Mesenchymal stem cell (in vitro differentiated cells and primary cell): ENCODE results near the gene RBSN.

Source experiments
- DNase-seq: peaks from one replicate; pipeline ENCODE4 v3.0.0-alpha.2; 2013
- H2AFZ ChIP-seq: one replicate; pipeline ENCODE4 v1.6.1; 2013; ENCODE audit warnings: low read depth, mild to moderate bottlenecking, control low read depth, inconsistent platforms, low read length, moderate library complexity
- H2AK5ac ChIP-seq: 2 replicates; pipeline ENCODE4 v1.6.1; 2013; ENCODE audit warnings: low read length, moderate library complexity, mild to moderate bottlenecking, inconsistent platforms; ENCODE audit not compliant: severe bottlenecking
- H2BK120ac ChIP-seq: one replicate; pipeline ENCODE4 v1.6.1; 2013; ENCODE audit warnings: low read depth, mild to moderate bottlenecking, inconsistent platforms, low read length, moderate library complexity
- H2BK12ac ChIP-seq, 2 experiments: one replicate each; pipeline ENCODE4 v1.6.1; 2013; ENCODE audit warnings: inconsistent platforms in 2 of 2, low read length in 2 of 2, mild to moderate bottlenecking in 2 of 2, moderate library complexity in 2 of 2, control low read depth in 1 of 2
- H2BK15ac ChIP-seq: one replicate; pipeline ENCODE4 v1.6.1; 2013; ENCODE audit warnings: mild to moderate bottlenecking, low read depth, inconsistent platforms; ENCODE audit not compliant: poor library complexity, severe bottlenecking
- H2BK5ac ChIP-seq: 2 replicates; pipeline ENCODE4 v1.6.1; 2013; ENCODE audit warnings: low read depth, mild to moderate bottlenecking, low read length, control low read depth, inconsistent platforms; ENCODE audit not compliant: poor library complexity, severe bottlenecking
- H3K14ac ChIP-seq, 2 experiments: one replicate each; pipeline ENCODE4 v1.6.1; 2013; ENCODE audit warnings: inconsistent platforms in 2 of 2, low read length in 2 of 2, control low read depth in 1 of 2, mild to moderate bottlenecking in 1 of 2, moderate library complexity in 1 of 2
- H3K18ac ChIP-seq, 2 experiments: one replicate each; pipeline ENCODE4 v1.6.1; 2013; ENCODE audit warnings: inconsistent platforms in 2 of 2, low read length in 2 of 2, control low read depth in 1 of 2, low read depth in 1 of 2, mild to moderate bottlenecking in 1 of 2
- H3K23ac ChIP-seq, 2 experiments: one replicate each; pipeline ENCODE4 v1.6.1; 2013; ENCODE audit warnings: inconsistent platforms in 2 of 2, low read length in 2 of 2, mild to moderate bottlenecking in 2 of 2, moderate library complexity in 2 of 2, control low read depth in 1 of 2
- H3K27ac ChIP-seq: 2 replicates; pipeline ENCODE4 v1.5.1; 2013; ENCODE audit warnings: mild to moderate bottlenecking, moderate library complexity, low read length, control low read depth, inconsistent platforms; ENCODE audit not compliant: poor library complexity, severe bottlenecking
- H3K27me3 ChIP-seq, 2 experiments: 2 replicates each; pipeline versions ENCODE4 v1.6.1 to v1.7.0; 2013; ENCODE audit warnings: low read length in 2 of 2, mild to moderate bottlenecking in 2 of 2, moderate library complexity in 2 of 2, control low read depth in 1 of 2, inconsistent platforms in 1 of 2; ENCODE audit not compliant: control insufficient read depth in 1 of 2, insufficient read depth in 1 of 2
- H3K36me3 ChIP-seq, 2 experiments: 2 replicates each; pipeline versions ENCODE4 v1.6.1 to v1.7.0; 2013; ENCODE audit warnings: low read length in 2 of 2, control low read depth in 1 of 2, inconsistent platforms in 1 of 2, low read depth in 1 of 2, mild to moderate bottlenecking in 1 of 2; ENCODE audit not compliant: insufficient read depth in 2 of 2, control insufficient read depth in 1 of 2
- H3K4ac ChIP-seq, 2 experiments: one replicate each; pipeline ENCODE4 v1.6.1; 2013; ENCODE audit warnings: inconsistent platforms in 2 of 2, low read length in 2 of 2, mild to moderate bottlenecking in 2 of 2, moderate library complexity in 2 of 2, control low read depth in 1 of 2, low read depth in 1 of 2
- H3K4me1 ChIP-seq: 2 replicates; pipeline ENCODE4 v1.6.1; 2013; ENCODE audit warnings: low read depth, low read length, control low read depth; ENCODE audit not compliant: control insufficient read depth, insufficient read depth
- H3K4me2 ChIP-seq: 2 replicates; pipeline ENCODE4 v1.6.1; 2013; ENCODE audit warnings: low read length, mild to moderate bottlenecking, inconsistent platforms; ENCODE audit not compliant: poor library complexity, severe bottlenecking
- H3K4me3 ChIP-seq, 2 experiments: 2 replicates each; pipeline versions ENCODE4 v1.5.1 to v1.7.0; 2013; ENCODE audit warnings: low read length in 2 of 2, mild to moderate bottlenecking in 2 of 2, control low read depth in 1 of 2, low read depth in 1 of 2; ENCODE audit not compliant: insufficient read depth in 1 of 2
- H3K79me1 ChIP-seq: replicated peaks from 2 replicates; pipeline ENCODE4 v1.6.1; 2013; ENCODE audit warnings: mild to moderate bottlenecking, control low read depth, low read length, inconsistent platforms; ENCODE audit not compliant: poor library complexity, severe bottlenecking
- H3K9ac ChIP-seq: 2 replicates; pipeline ENCODE4 v1.7.0; 2013; ENCODE audit warnings: mild to moderate bottlenecking, low read length, moderate library complexity
- H3K9me3 ChIP-seq: 2 replicates; pipeline ENCODE4 v1.7.0; 2013; ENCODE audit warnings: mild to moderate bottlenecking, low read length; ENCODE audit not compliant: control insufficient read depth
- H4K8ac ChIP-seq: one replicate; pipeline ENCODE4 v1.6.1; 2013; ENCODE audit warnings: inconsistent platforms, mild to moderate bottlenecking, low read length, moderate library complexity
- H4K91ac ChIP-seq: one replicate; pipeline ENCODE4 v1.6.1; 2013; ENCODE audit warnings: mild to moderate bottlenecking, low read length, inconsistent platforms
- WGBS: methylation state at CpG from one replicate; pipeline ENCODE4 v1.1.7; 2013; ENCODE audit warnings: mixed read lengths; 5-methylcytosine and 5-hydroxymethylcytosine counted together

Gene RBSN

DNA sequence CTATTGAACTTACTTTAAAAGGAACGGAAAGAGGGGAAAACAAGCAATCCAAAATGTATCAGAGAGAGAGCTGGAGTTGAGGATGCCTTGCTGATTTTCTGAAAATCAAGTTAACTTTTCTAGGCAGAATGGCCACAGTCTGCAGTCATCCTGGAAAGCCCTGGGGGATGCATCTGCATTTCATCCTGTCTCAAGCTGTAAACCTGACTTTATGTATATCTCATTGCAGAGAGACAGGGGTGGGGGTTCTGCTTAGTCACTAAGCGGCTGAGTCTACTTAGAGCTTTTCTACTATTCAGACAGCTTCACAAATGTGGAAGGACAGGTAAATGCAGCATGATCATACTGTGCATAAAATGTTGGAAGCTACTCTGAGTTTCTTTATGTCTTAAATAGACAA, 75.2 kb downstream of the RBSN start:
- H3K23ac ChIP-seq, result no peak overlapping the region
- no peak overlapping the region for H3K14ac ChIP-seq
- H3K4me1 ChIP-seq, result peaks cover 2% of the 10 kb centered on the region
- H3K27me3 ChIP-seq, result no peaks in the 10 kb centered on the region
- no peak overlapping the region for H3K27ac ChIP-seq
- H2AK5ac ChIP-seq, result no peak overlapping the region
- H4K8ac ChIP-seq, result no peak overlapping the region
- H3K4ac ChIP-seq, result no peak overlapping the region
- H2BK5ac ChIP-seq, result no peak overlapping the region
- H3K9me3 ChIP-seq, result no peaks in the 10 kb centered on the region
- H2BK12ac ChIP-seq, result no peak overlapping the region
- 98% methylated on average over 2 of the region's 2 CpGs for WGBS
- H3K36me3 ChIP-seq, result peaks cover 47 to 87% of the 10 kb centered on the region in 2 experiments
- H2BK120ac ChIP-seq, result no peak overlapping the region
- DNase-seq, result no peak
- H3K79me1 ChIP-seq, result peaks cover 8% of the 10 kb centered on the region
- H3K4me2 ChIP-seq, result no peak overlapping the region
- no peak overlapping the region for H3K9ac ChIP-seq
- no peak overlapping the region for H2AFZ ChIP-seq
- H2BK15ac ChIP-seq, result no peak overlapping the region
- no peak overlapping the region for H3K4me3 ChIP-seq
- H3K18ac ChIP-seq, result no peak overlapping the region
- H4K91ac ChIP-seq, result no peak overlapping the region

DNA sequence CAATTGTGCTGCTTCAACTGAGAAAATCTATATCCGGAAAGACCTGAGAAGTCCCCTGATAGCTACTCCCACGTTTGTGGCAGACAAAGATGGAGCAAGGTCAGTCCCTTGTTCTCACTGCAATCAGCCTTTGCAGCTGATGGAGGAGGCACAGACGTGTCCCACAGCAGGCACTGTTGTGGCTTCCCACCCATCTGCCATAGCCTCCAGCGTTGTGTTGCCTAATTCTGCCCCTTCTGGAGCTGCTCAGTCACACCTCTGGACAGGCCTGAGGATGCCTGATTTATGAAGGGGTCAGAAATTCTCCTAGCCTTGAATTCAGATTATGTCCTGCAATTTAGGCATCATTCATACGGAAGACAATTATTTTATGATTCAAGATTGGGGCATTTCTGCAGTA, 75.7 kb downstream of the RBSN start:
- Histone ChIP-seq H2BK5ac (no peak overlapping the region), H2AK5ac (no peak overlapping the region), H3K23ac (no peak overlapping the region), H3K9ac (no peak overlapping the region), H3K4me1 (peaks cover 2% of the 10 kb centered on the region), H4K8ac (no peak overlapping the region), H2BK12ac (no peak overlapping the region), H3K4me2 (no peak overlapping the region), H3K79me1 (peaks cover 8% of the 10 kb centered on the region), H3K9me3 (no peaks in the 10 kb centered on the region), H3K27ac (no peak overlapping the region), H3K4me3 (no peak overlapping the region), H3K14ac (no peak overlapping the region), H3K18ac (no peak overlapping the region), H2BK120ac (no peak overlapping the region), H2BK15ac (no peak overlapping the region), H4K91ac (no peak overlapping the region), H3K27me3 (no peaks in the 10 kb centered on the region), H3K4ac (no peak overlapping the region), H3K36me3 (peaks cover 47 to 85% of the 10 kb centered on the region in 2 experiments), H2AFZ (no peak overlapping the region)
- WGBS, result 86% methylated on average over 5 of the region's 5 CpGs
- DNase-seq, result no peak
